Measurements from ENCODE around the gene ZNRD2.

- TF ChIP-seq CTCF (IDR thresholded peaks at IDR 0.05) (no peak), POLR2A (IDR thresholded peaks at IDR 0.05) (no peak)
Observed at GRCh38 chr11:65529475-65530156, 40.7 kb upstream of the ZNRD2 start.
